ENCODE data around the gene OR52E2. TPM values are rescaled to one million over a fixed set of nuclear protein-coding genes. Genes with fewer than 3 reads are reported as not detected.

Gene OR52E2
- total RNA-seq, 1 donor from 2014 or later, result not detected

GRCh38 chr11:5092821-5093585 lies 33.6 kb upstream of the OR52E2 start:
- DNase-seq, result no peak
- Histone ChIP-seq H3K4me1 (no peaks in the 10 kb centered on the region), H3K36me3 (no peaks in the 10 kb centered on the region), H3K9me3 (replicated peaks) (no peaks in the 10 kb centered on the region), H3K27ac (replicated peaks) (no peak overlapping the region), H3K27me3 (ENCODE audit: low read depth) (no peaks in the 10 kb centered on the region), H3K4me3 (no peak overlapping the region)
- no peak for TF ChIP-seq CTCF (IDR thresholded peaks at IDR 0.05; ENCODE audit: borderline replicate concordance)
- intact Hi-C loops (cut with micrococcal nuclease), result no loop called here

- Histone ChIP-seq H3K36me3 (no peaks in the 10 kb centered on the region), H3K4me3 (no peak overlapping the region)
- no peak for TF ChIP-seq CTCF (IDR thresholded peaks at IDR 0.05; ENCODE audit: borderline replicate concordance)
These were observed 31.2 kb upstream of the OR52E2 start for GRCh38 chr11:5090668-5091067.

GRCh38 chr11:5088556-5088955 lies 29.1 kb upstream of the OR52E2 start:
- Histone ChIP-seq H3K9me3 (replicated peaks) (no peaks in the 10 kb centered on the region), H3K36me3 (no peaks in the 10 kb centered on the region), H3K27me3 (ENCODE audit: low read depth) (no peaks in the 10 kb centered on the region), H3K27ac (replicated peaks) (no peak overlapping the region), H3K4me3 (no peak overlapping the region), H3K4me1 (no peaks in the 10 kb centered on the region)
- no peak for TF ChIP-seq CTCF (IDR thresholded peaks at IDR 0.05; ENCODE audit: borderline replicate concordance)
- intact Hi-C loops (cut with micrococcal nuclease), result no loop called here
- no peak for DNase-seq

More at GRCh38 chr11:5090668-5091067, 31.2 kb upstream of the OR52E2 start:
- Histone ChIP-seq H3K27me3 (ENCODE audit: low read depth) (no peaks in the 10 kb centered on the region), H3K4me1 (no peaks in the 10 kb centered on the region), H3K9me3 (replicated peaks) (no peaks in the 10 kb centered on the region), H3K27ac (replicated peaks) (no peak overlapping the region)
- intact Hi-C loops (cut with micrococcal nuclease), result no loop called here
- DNase-seq, result no peak

GRCh38 chr11:5083602-5084001 lies 24.2 kb upstream of the OR52E2 start:
- H3K27me3 ChIP-seq (ENCODE audit: low read depth), result no peaks in the 10 kb centered on the region
- H3K4me3 ChIP-seq, result no peak overlapping the region
- no peaks in the 10 kb centered on the region for H3K4me1 ChIP-seq
- intact Hi-C loops (cut with micrococcal nuclease), result no loop called here
- no peaks in the 10 kb centered on the region for H3K9me3 ChIP-seq (replicated peaks)
- DNase-seq, result no peak
- no peaks in the 10 kb centered on the region for H3K36me3 ChIP-seq
- H3K27ac ChIP-seq (replicated peaks), result no peak overlapping the region
- TF ChIP-seq CTCF (IDR thresholded peaks at IDR 0.05; ENCODE audit: borderline replicate concordance), result no peak

GRCh38 chr11:5081405-5081804 lies 22.0 kb upstream of the OR52E2 start:
- H3K4me1 ChIP-seq, result no peaks in the 10 kb centered on the region
- no peaks in the 10 kb centered on the region for H3K27me3 ChIP-seq (ENCODE audit: low read depth)
- no peak overlapping the region for H3K27ac ChIP-seq (replicated peaks)
- H3K4me3 ChIP-seq, result no peak overlapping the region
- intact Hi-C loops (cut with micrococcal nuclease), result no loop called here
- H3K36me3 ChIP-seq, result no peaks in the 10 kb centered on the region
- no peak for DNase-seq
- TF ChIP-seq CTCF (IDR thresholded peaks at IDR 0.05; ENCODE audit: borderline replicate concordance), result no peak
- no peaks in the 10 kb centered on the region for H3K9me3 ChIP-seq (replicated peaks)

Data from left ventricle myocardium inferior (tissue), 1 donor.